Mucosa of stomach (tissue), 1 donor: ENCODE results near the gene CARD11.

ENCODE experiments used
- H3K27me3 ChIP-seq: one replicate; pipeline ENCODE4 v1.7.0; 2013; ENCODE audit warnings: mild to moderate bottlenecking, low read length; ENCODE audit not compliant: control insufficient read depth, insufficient read depth
- H3K36me3 ChIP-seq: one replicate; pipeline ENCODE4 v1.7.0; 2013; ENCODE audit warnings: low read length; ENCODE audit not compliant: control insufficient read depth, insufficient read depth
- H3K4me1 ChIP-seq: one replicate; pipeline ENCODE4 v1.7.0; 2013; ENCODE audit warnings: mild to moderate bottlenecking, low read length; ENCODE audit not compliant: control insufficient read depth, insufficient read depth
- H3K4me3 ChIP-seq: one replicate; pipeline ENCODE4 v1.7.0; 2013; ENCODE audit warnings: low read length
- H3K9ac ChIP-seq: one replicate; pipeline ENCODE4 v1.7.0; 2013; ENCODE audit warnings: mild to moderate bottlenecking, low read length, moderate library complexity
- H3K9me3 ChIP-seq: one replicate; pipeline ENCODE4 v1.7.0; 2013; ENCODE audit warnings: mild to moderate bottlenecking, low read length, moderate library complexity; ENCODE audit not compliant: control insufficient read depth
- donor health status: Pancreatic carcinoma.

Gene CARD11

GRCh38 chr7:2940466-2940865 is 103.2 kb downstream of the CARD11 start:
- Histone ChIP-seq H3K27me3 (no peaks in the 10 kb centered on the region), H3K9me3 (no peaks in the 10 kb centered on the region), H3K4me1 (no peaks in the 10 kb centered on the region), H3K4me3 (no peak overlapping the region), H3K36me3 (no peaks in the 10 kb centered on the region), H3K9ac (no peak overlapping the region)

- Histone ChIP-seq H3K36me3 (no peaks in the 10 kb centered on the region), H3K4me1 (no peaks in the 10 kb centered on the region), H3K27me3 (no peaks in the 10 kb centered on the region), H3K9me3 (no peaks in the 10 kb centered on the region), H3K4me3 (no peak overlapping the region), H3K9ac (no peak overlapping the region)
These were observed 104.3 kb downstream of the CARD11 start for GRCh38 chr7:2939193-2939885.

- no peak overlapping the region for H3K9ac ChIP-seq
- no peaks in the 10 kb centered on the region for H3K9me3 ChIP-seq
- no peak overlapping the region for H3K4me3 ChIP-seq
- no peaks in the 10 kb centered on the region for H3K4me1 ChIP-seq
- H3K36me3 ChIP-seq: no peaks in the 10 kb centered on the region
- no peaks in the 10 kb centered on the region for H3K27me3 ChIP-seq
These were observed 105.0 kb downstream of the CARD11 start for GRCh38 chr7:2938514-2939192.

GRCh38 chr7:2937701-2938513 is 105.8 kb downstream of the CARD11 start:
- Histone ChIP-seq H3K4me3 (no peak overlapping the region), H3K36me3 (no peaks in the 10 kb centered on the region), H3K4me1 (no peaks in the 10 kb centered on the region), H3K27me3 (no peaks in the 10 kb centered on the region), H3K9ac (no peak overlapping the region), H3K9me3 (no peaks in the 10 kb centered on the region)

GRCh38 chr7:2936891-2937580 is 106.6 kb downstream of the CARD11 start:
- no peaks in the 10 kb centered on the region for H3K4me1 ChIP-seq
- H3K4me3 ChIP-seq: no peak overlapping the region
- H3K9ac ChIP-seq: no peak overlapping the region
- H3K9me3 ChIP-seq: no peaks in the 10 kb centered on the region
- no peaks in the 10 kb centered on the region for H3K27me3 ChIP-seq
- H3K36me3 ChIP-seq: no peaks in the 10 kb centered on the region

- Histone ChIP-seq H3K9me3 (no peaks in the 10 kb centered on the region), H3K4me1 (no peaks in the 10 kb centered on the region), H3K27me3 (no peaks in the 10 kb centered on the region), H3K36me3 (no peaks in the 10 kb centered on the region), H3K9ac (no peak overlapping the region), H3K4me3 (no peak overlapping the region)
These were observed 107.4 kb downstream of the CARD11 start for GRCh38 chr7:2936301-2936700.

GRCh38 chr7:2934984-2935740 is 108.5 kb downstream of the CARD11 start:
- H3K4me3 ChIP-seq: no peak overlapping the region
- no peaks in the 10 kb centered on the region for H3K4me1 ChIP-seq
- no peaks in the 10 kb centered on the region for H3K9me3 ChIP-seq
- H3K9ac ChIP-seq: no peak overlapping the region
- H3K27me3 ChIP-seq: no peaks in the 10 kb centered on the region
- no peaks in the 10 kb centered on the region for H3K36me3 ChIP-seq

GRCh38 chr7:2934211-2934731 is 109.4 kb downstream of the CARD11 start:
- Histone ChIP-seq H3K27me3 (no peaks in the 10 kb centered on the region), H3K9me3 (no peaks in the 10 kb centered on the region), H3K4me3 (no peak overlapping the region), H3K36me3 (no peaks in the 10 kb centered on the region), H3K9ac (no peak overlapping the region), H3K4me1 (no peaks in the 10 kb centered on the region)

- Histone ChIP-seq H3K27me3 (no peaks in the 10 kb centered on the region), H3K4me1 (no peaks in the 10 kb centered on the region), H3K4me3 (no peak overlapping the region), H3K9me3 (no peaks in the 10 kb centered on the region), H3K9ac (no peak overlapping the region), H3K36me3 (no peaks in the 10 kb centered on the region)
These were observed 111.0 kb downstream of the CARD11 start for GRCh38 chr7:2932402-2933251.

GRCh38 chr7:2931034-2931415 is 112.6 kb downstream of the CARD11 start:
- no peaks in the 10 kb centered on the region for H3K9me3 ChIP-seq
- no peak overlapping the region for H3K4me3 ChIP-seq
- no peak overlapping the region for H3K9ac ChIP-seq
- H3K4me1 ChIP-seq: no peaks in the 10 kb centered on the region
- H3K27me3 ChIP-seq: no peaks in the 10 kb centered on the region
- no peaks in the 10 kb centered on the region for H3K36me3 ChIP-seq
